A673 (cell line): ENCODE data around the gene FMNL3. TPM values are rescaled to one million over a fixed set of nuclear protein-coding genes. Genes with fewer than 3 reads are reported as not detected.

Source experiments
- BruUV-seq: library from RNA; stranded (reverse); fragments of 400-500 nt; replicated peaks from 2 replicates; lab custom pipeline; 2021; lab: Mats Ljungman, UMichigan
- CTCF ChIA-PET: fragments of 300-600 bp; sonication (Branson Sonifier 250); formaldehyde crosslinking; loops from one replicate; lab custom pipeline; 2022; ENCODE audit warnings: antibody characterized with exemption; lab: Charles Lee
- POLR2A ChIA-PET: fragments of 300-600 bp; sonication (Branson Sonifier 250); formaldehyde crosslinking; loops from one replicate; lab custom pipeline; 2022; ENCODE audit warnings: antibody characterized with exemption; ENCODE audit not compliant: low non-redundant PET; lab: Charles Lee
- DNase-seq: peaks from one replicate; pipeline ENCODE4 v3.0.0-alpha.2; 2015; ENCODE audit warnings: low spot score
- H3K27ac ChIP-seq: fragments of 200-600 bp; sonication (generic); 2 replicates; pipeline ENCODE4 v1.5.1; 2016; ENCODE audit warnings: mixed run types, low read depth, mild to moderate bottlenecking, mixed read lengths, antibody characterized with exemption, low read length; ENCODE audit not compliant: poor library complexity, severe bottlenecking
- H3K27me3 ChIP-seq: fragments of 200-600 bp; sonication (generic); replicated peaks from 2 replicates; pipeline ENCODE4 v1.6.1; 2017; ENCODE audit warnings: mixed run types, low read depth, mild to moderate bottlenecking, mixed read lengths, antibody characterized with exemption, low read length; ENCODE audit not compliant: insufficient read depth, poor library complexity
- H3K36me3 ChIP-seq: fragments of 200-600 bp; sonication (generic); 2 replicates; pipeline ENCODE4 v1.6.1; 2016; ENCODE audit warnings: mixed run types, mild to moderate bottlenecking, mixed read lengths, antibody characterized with exemption, low read length; ENCODE audit not compliant: insufficient read depth, poor library complexity, severe bottlenecking
- H3K4me1 ChIP-seq: fragments of 200-600 bp; sonication (generic); 2 replicates; pipeline ENCODE4 v1.6.1; 2017; ENCODE audit warnings: mixed run types, mild to moderate bottlenecking, mixed read lengths, antibody characterized with exemption, low read length; ENCODE audit not compliant: insufficient read depth, poor library complexity, severe bottlenecking
- H3K4me3 ChIP-seq: fragments of 200-600 bp; sonication (generic); 2 replicates; pipeline ENCODE4 v1.5.1; 2016; ENCODE audit warnings: low read depth, mixed run types, mild to moderate bottlenecking, mixed read lengths, low read length; ENCODE audit not compliant: poor library complexity, severe bottlenecking
- H3K9me3 ChIP-seq: fragments of 200-600 bp; sonication (generic); 2 replicates; pipeline ENCODE4 v1.6.1; 2016; ENCODE audit warnings: mixed run types, low read depth, mild to moderate bottlenecking, mixed read lengths, antibody characterized with exemption, low read length; ENCODE audit not compliant: poor library complexity, severe bottlenecking
- EZH2 ChIP-seq: fragments of 200-600 bp; sonication (generic); IDR thresholded peaks from 2 replicates; pipeline ENCODE4 v1.6.1; 2017; ENCODE audit warnings: borderline replicate concordance, low read depth, mild to moderate bottlenecking, mixed read lengths, antibody characterized with exemption, low read length; ENCODE audit not compliant: poor library complexity, severe bottlenecking
- intact Hi-C: fragments of 100-400 bp; cut with micrococcal nuclease; formaldehyde crosslinking; loops from one replicate; pipeline ENCODE4 v1.10.0; 2022; ENCODE audit not compliant: unreplicated experiment
- total RNA-seq: library from RNA; stranded (reverse); gene quantifications from 2 replicates; pipeline ENCODE4 v1.2.3, GENCODE V29; 2021
- TF ChIP-seq, protein P1 (sequence below): fragments of 300-800, 200-600 bp; sonication (generic); conservative IDR thresholded peaks from 2 replicates; pipeline ENCODE4 v1.5.1; 2017; ENCODE audit warnings: low read depth, mild to moderate bottlenecking, antibody characterized with exemption, low read length, moderate library complexity, mixed read lengths

FMNL3 gene
- total RNA-seq, 1 experiment from 2014 or later, result 22.0 TPM

GRCh38 chr12:49588721-49589516 lies 118.3 kb downstream of the FMNL3 start:
- H3K27ac ChIP-seq, result no peak overlapping the region
- H3K4me1 ChIP-seq, result peaks cover 4% of the 10 kb centered on the region
- ChIA-PET POLR2A (no interaction called here), CTCF (no interaction called here)
- no TSS peak for BruUV-seq
- H3K9me3 ChIP-seq, result no peaks in the 10 kb centered on the region
- peak; percentile 14 for DNase-seq
- intact Hi-C loops, result no loop called here
- no peak overlapping the region for H3K4me3 ChIP-seq
- H3K27me3 ChIP-seq, result no peaks in the 10 kb centered on the region
- H3K36me3 ChIP-seq, result no peaks in the 10 kb centered on the region
- TF ChIP-seq, protein P1, sequence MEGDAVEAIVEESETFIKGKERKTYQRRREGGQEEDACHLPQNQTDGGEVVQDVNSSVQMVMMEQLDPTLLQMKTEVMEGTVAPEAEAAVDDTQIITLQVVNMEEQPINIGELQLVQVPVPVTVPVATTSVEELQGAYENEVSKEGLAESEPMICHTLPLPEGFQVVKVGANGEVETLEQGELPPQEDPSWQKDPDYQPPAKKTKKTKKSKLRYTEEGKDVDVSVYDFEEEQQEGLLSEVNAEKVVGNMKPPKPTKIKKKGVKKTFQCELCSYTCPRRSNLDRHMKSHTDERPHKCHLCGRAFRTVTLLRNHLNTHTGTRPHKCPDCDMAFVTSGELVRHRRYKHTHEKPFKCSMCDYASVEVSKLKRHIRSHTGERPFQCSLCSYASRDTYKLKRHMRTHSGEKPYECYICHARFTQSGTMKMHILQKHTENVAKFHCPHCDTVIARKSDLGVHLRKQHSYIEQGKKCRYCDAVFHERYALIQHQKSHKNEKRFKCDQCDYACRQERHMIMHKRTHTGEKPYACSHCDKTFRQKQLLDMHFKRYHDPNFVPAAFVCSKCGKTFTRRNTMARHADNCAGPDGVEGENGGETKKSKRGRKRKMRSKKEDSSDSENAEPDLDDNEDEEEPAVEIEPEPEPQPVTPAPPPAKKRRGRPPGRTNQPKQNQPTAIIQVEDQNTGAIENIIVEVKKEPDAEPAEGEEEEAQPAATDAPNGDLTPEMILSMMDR, result no peak
- no peak for TF ChIP-seq EZH2

GRCh38 chr12:49588281-49588680 lies 118.9 kb downstream of the FMNL3 start:
- TF ChIP-seq EZH2, result no peak
- TF ChIP-seq, protein P1, result no peak
- H3K36me3 ChIP-seq, result no peaks in the 10 kb centered on the region
- intact Hi-C loops, result no loop called here
- H3K4me3 ChIP-seq, result no peak overlapping the region
- POLR2A ChIA-PET, result no interaction called here
- BruUV-seq, result no TSS peak
- no peak for DNase-seq
- peaks cover 4% of the 10 kb centered on the region for H3K4me1 ChIP-seq
- no peaks in the 10 kb centered on the region for H3K9me3 ChIP-seq
- H3K27ac ChIP-seq, result no peak overlapping the region
- CTCF ChIA-PET, result no interaction called here
- no peaks in the 10 kb centered on the region for H3K27me3 ChIP-seq

GRCh38 chr12:49587174-49587908 lies 119.9 kb downstream of the FMNL3 start:
- Histone ChIP-seq H3K4me3 (no peak overlapping the region), H3K27me3 (no peaks in the 10 kb centered on the region), H3K9me3 (no peaks in the 10 kb centered on the region), H3K36me3 (no peaks in the 10 kb centered on the region), H3K27ac (no peak overlapping the region), H3K4me1 (peaks cover 4% of the 10 kb centered on the region)
- ChIA-PET POLR2A (no interaction called here), CTCF (no interaction called here)
- no peak for TF ChIP-seq EZH2
- TF ChIP-seq, protein P1, result 0 out of 2 replicates have a peak, but pooled peaks have one; percentile 13
- DNase-seq, result no peak
- intact Hi-C loops, result no loop called here
- no TSS peak for BruUV-seq

Other genes with a start within 250 kb of the FMNL3 start
- gene KCNH3, start 168.4 kb downstream of the FMNL3 start, total RNA-seq, result 4.0 and 4.5 TPM in 2 replicates
- gene MCRS1, start 139.3 kb downstream of the FMNL3 start, total RNA-seq, result 79.6 and 84.3 TPM in 2 replicates
- 0.19 and 0.20 TPM in 2 replicates for gene FAM186B, start 101.8 kb downstream of the FMNL3 start, total RNA-seq
- gene PRPF40B, start 83.8 kb downstream of the FMNL3 start, total RNA-seq, result 14.0 and 19.4 TPM in 2 replicates
- 425 and 454 TPM in 2 replicates for gene TMBIM6, start 34.2 kb upstream of the FMNL3 start, total RNA-seq
- gene NCKAP5L, start 121.0 kb upstream of the FMNL3 start, total RNA-seq, result 28.2 and 29.0 TPM in 2 replicates
- 5.7 and 6.4 TPM in 2 replicates for gene BCDIN3D, start 135.7 kb upstream of the FMNL3 start, total RNA-seq
- gene FAIM2, start 196.5 kb upstream of the FMNL3 start, total RNA-seq, result 0.11 TPM in 1 of 2 replicates, not detected in the other
- not detected in 2 replicates for gene AQP2, start 243.3 kb upstream of the FMNL3 start, total RNA-seq